SK-N-SH treated with all-trans-retinoic acid at 6 μM for 48 hours (cell line): ENCODE measurements around the gene SPECC1.

Source experiments
- ATAC-seq: fragments of 200-7000 bp; cut with Tn5 transposase; 3 replicates; pipeline ENCODE4 v1.9.1; 2020; ENCODE audit warnings: mild to moderate bottlenecking, moderate library complexity
- ARNTL ChIP-seq: fragments of 450-650 bp; formaldehyde crosslinking; IDR thresholded peaks from 2 replicates; pipeline ENCODE4 v1.5.0; 2020; ENCODE audit warnings: low read depth, mild to moderate bottlenecking, moderate library complexity, borderline replicate concordance
- BACH2 ChIP-seq: fragments of 250-450 bp; sonication (Bioruptor Pico); IDR thresholded peaks from 2 replicates; pipeline ENCODE4 v1.9.0; 2021; ENCODE audit warnings: mild to moderate bottlenecking, borderline replicate concordance
- CREB5 ChIP-seq: fragments of 250-450 bp; sonication (Bioruptor Pico); IDR thresholded peaks from 2 replicates; pipeline ENCODE4 v1.5.1; 2020; ENCODE audit warnings: low read depth, mild to moderate bottlenecking, moderate library complexity
- ESRRG ChIP-seq: fragments of 250-450 bp; sonication (Bioruptor Pico); IDR thresholded peaks from 2 replicates; pipeline ENCODE4 v1.6.1; 2021; ENCODE audit warnings: mild to moderate bottlenecking
- GLIS3 ChIP-seq: fragments of 250-450 bp; sonication (Bioruptor Pico); IDR thresholded peaks from 2 replicates; pipeline ENCODE4 v1.5.0; 2020; ENCODE audit warnings: mild to moderate bottlenecking, moderate library complexity
- ISL1 ChIP-seq: fragments of 250-450 bp; sonication (Bioruptor Pico); IDR thresholded peaks from 2 replicates; pipeline ENCODE4 v2.1.2; 2022; ENCODE audit warnings: mild to moderate bottlenecking, moderate library complexity
- PATZ1 ChIP-seq: fragments of 250-450 bp; sonication (Bioruptor Pico); IDR thresholded peaks from 2 replicates; pipeline ENCODE4 v1.8.0; 2020; ENCODE audit warnings: mild to moderate bottlenecking, moderate library complexity, borderline replicate concordance
- PPARA ChIP-seq: fragments of 250-450 bp; sonication (Bioruptor Pico); IDR thresholded peaks from 2 replicates; pipeline ENCODE4 v1.5.0; 2020; ENCODE audit warnings: mild to moderate bottlenecking, borderline replicate concordance
- RARB ChIP-seq: fragments of 250-450 bp; sonication (Bioruptor Pico); IDR thresholded peaks from 2 replicates; pipeline ENCODE4 v1.8.0; 2021; ENCODE audit warnings: mild to moderate bottlenecking, moderate library complexity
- SNAI2 ChIP-seq: fragments of 250-450 bp; sonication (Bioruptor Pico); IDR thresholded peaks from 2 replicates; pipeline ENCODE4 v1.5.0; 2020; ENCODE audit warnings: mild to moderate bottlenecking, moderate library complexity
- TCF4 ChIP-seq: fragments of 250-450 bp; sonication (Bioruptor Pico); IDR thresholded peaks from 2 replicates; pipeline ENCODE4 v1.8.0; 2021; ENCODE audit warnings: mild to moderate bottlenecking, moderate library complexity, borderline replicate concordance
- TOX ChIP-seq: fragments of 250-450 bp; sonication (Bioruptor Pico); IDR thresholded peaks from 2 replicates; pipeline ENCODE4 v1.8.0; 2021; ENCODE audit warnings: mild to moderate bottlenecking, moderate library complexity, borderline replicate concordance
- TSHZ2 ChIP-seq: fragments of 250-450 bp; sonication (Bioruptor Pico); IDR thresholded peaks from 2 replicates; pipeline ENCODE4 v1.5.0; 2020; ENCODE audit warnings: mild to moderate bottlenecking, moderate library complexity
- ZC3H10 ChIP-seq: fragments of 250-450 bp; sonication (Bioruptor Pico); IDR thresholded peaks from 2 replicates; pipeline ENCODE4 v1.5.1; 2021; ENCODE audit warnings: mild to moderate bottlenecking, moderate library complexity
- ZFP3 ChIP-seq: fragments of 250-450 bp; sonication (Bioruptor Pico); IDR thresholded peaks from 2 replicates; pipeline ENCODE4 v1.5.0; 2020; ENCODE audit warnings: mild to moderate bottlenecking, moderate library complexity
- ZFP30 ChIP-seq: fragments of 450-650 bp; formaldehyde crosslinking; IDR thresholded peaks from 2 replicates; pipeline ENCODE4 v1.5.0; 2022; ENCODE audit warnings: mild to moderate bottlenecking, moderate library complexity
- ZNF565 ChIP-seq: fragments of 450-650 bp; formaldehyde crosslinking; conservative IDR thresholded peaks from 2 replicates; pipeline ENCODE4 v1.5.0; 2020; ENCODE audit warnings: low read depth, mild to moderate bottlenecking, moderate library complexity
- ZNF70 ChIP-seq: fragments of 450-650 bp; formaldehyde crosslinking; IDR thresholded peaks from 2 replicates; pipeline ENCODE4 v1.5.0; 2020; ENCODE audit warnings: mild to moderate bottlenecking, moderate library complexity
- ZNF8 ChIP-seq: fragments of 450-650 bp; formaldehyde crosslinking; IDR thresholded peaks from 2 replicates; pipeline ENCODE4 v1.5.0; 2020; ENCODE audit warnings: mild to moderate bottlenecking, moderate library complexity

The SPECC1 gene

GRCh38 chr17:20170085-20170484 lies 160.9 kb downstream of the SPECC1 start:
- ATAC-seq: no peak
- TF ChIP-seq PPARA (CRISPR knock-in tag) (no peak), CREB5 (CRISPR knock-in tag) (no peak), TOX (CRISPR knock-in tag) (no peak), TCF4 (CRISPR knock-in tag) (no peak), ZNF8 (CRISPR knock-in tag) (no peak), ZFP30 (CRISPR knock-in tag) (no peak), ISL1 (CRISPR knock-in tag) (no peak), BACH2 (CRISPR knock-in tag) (no peak), ARNTL (CRISPR knock-in tag) (no peak), ZNF70 (CRISPR knock-in tag) (no peak), ZC3H10 (CRISPR knock-in tag) (no peak), TSHZ2 (CRISPR knock-in tag) (no peak), ZNF565 (no peak), RARB (no peak)

GRCh38 chr17:20171741-20172365 lies 162.7 kb downstream of the SPECC1 start:
- TF ChIP-seq ISL1 (CRISPR knock-in tag) (peak; percentile 22; the same call in 1 of the 2 replicates), TSHZ2 (CRISPR knock-in tag) (no peak)
- ATAC-seq: peak; percentile 43

GRCh38 chr17:20172376-20172775 lies 163.2 kb downstream of the SPECC1 start:
- peak; percentile 23 for ATAC-seq
- TF ChIP-seq PPARA (CRISPR knock-in tag): no peak
- TF ChIP-seq ZC3H10 (CRISPR knock-in tag): no peak
- TF ChIP-seq ARNTL (CRISPR knock-in tag): no peak
- no peak for TF ChIP-seq TCF4 (CRISPR knock-in tag)
- no peak for TF ChIP-seq ZFP3 (CRISPR knock-in tag)
- no peak for TF ChIP-seq PATZ1 (CRISPR knock-in tag)
- TF ChIP-seq ZNF565: no peak
- TF ChIP-seq ZNF8 (CRISPR knock-in tag): no peak
- no peak for TF ChIP-seq SNAI2 (CRISPR knock-in tag)
- TF ChIP-seq GLIS3 (CRISPR knock-in tag): no peak
- TF ChIP-seq ESRRG (CRISPR knock-in tag): no peak
- no peak for TF ChIP-seq BACH2 (CRISPR knock-in tag)

GRCh38 chr17:20173091-20173490 lies 163.9 kb downstream of the SPECC1 start:
- peak; percentile 82 for ATAC-seq
- TF ChIP-seq TSHZ2 (CRISPR knock-in tag) (no peak), ISL1 (CRISPR knock-in tag) (peak; percentile 56)
- TF ChIP-seq, all 23 proteins: peak for 1
